H1 (cell line): ENCODE data around the gene GALNT18. TPM values are rescaled to one million over a fixed set of nuclear protein-coding genes. Genes with fewer than 3 reads are reported as not detected.

ENCODE experiments used
- CREB1 ChIP-seq: IDR thresholded peaks from 2 replicates; pipeline ENCODE4 v1.6.1; 2012; ENCODE audit warnings: inconsistent platforms
- HDAC2 ChIP-seq, 2 experiments: fragments of 300-600 bp in 1 of 2; sonication (generic) in 1 of 2; IDR thresholded peaks; 2 replicates each; pipeline ENCODE4 v1.6.1; 2011 to 2012; ENCODE audit warnings: low read depth in 2 of 2, low read length in 2 of 2, mild to moderate bottlenecking in 2 of 2, moderate library complexity in 2 of 2, borderline replicate concordance in 1 of 2, inconsistent platforms in 1 of 2
- SP2 ChIP-seq: IDR thresholded peaks from 2 replicates; pipeline ENCODE4 v1.6.1; 2012; ENCODE audit warnings: mild to moderate bottlenecking, low read length, inconsistent platforms
- TEAD4 ChIP-seq: IDR thresholded peaks from 2 replicates; pipeline ENCODE4 v1.6.1; 2012; ENCODE audit warnings: low read depth, low read length, inconsistent platforms, mixed read lengths
- polyA plus RNA-seq, 7 experiments: library from polyadenylated mRNA; depleted of rRNA in 3 of 7; stranded (reverse) in 5 of 7; unstranded in 2 of 7; fragments of >200 nt in 5 of 7; fragments of 200-250 nt in 2 of 7; gene quantifications; 1 replicate in 5 of 7; 2 replicates in 1 of 7; 4 replicates in 1 of 7; pipeline versions ENCODE4 v1.2.1 to v1.2.3, GENCODE V29; 2011 to 2013; ENCODE audit warnings: missing spikeins in 2 of 7, mixed read lengths in 2 of 7
- total RNA-seq: library from RNA; stranded (reverse); fragmentation: NEBNext Ultra II Directional; extraction: Animal tissue kit (Norgen Biotek cat#: 25700); gene quantifications from 2 replicates; pipeline ENCODE4 v1.2.1, GENCODE V29; 2021

The GALNT18 gene
- total and polyA plus RNA-seq, 2 of the 8 experiments (the other 6 are each of a cell fraction or from before 2014, with no cell fraction given): 6.0 to 9.4 TPM

GRCh38 chr11:11401960-11402535 lies 219.8 kb downstream of the GALNT18 start (continued):
- TF ChIP-seq CREB1: no peak
- no peak for TF ChIP-seq TEAD4
- TF ChIP-seq SP2: no peak
- no peak for TF ChIP-seq HDAC2 (IDR thresholded peaks at IDR 0.05; ENCODE audit: borderline replicate concordance in 1 of 2, low read depth in 2 of 2, low read length in 2 of 2)
